NK-92 treated with Interleukin-12 subunit alpha and Interleukin-12 subunit beta, amount 100 ng/mL, for 24 hours (cell line): ENCODE data around the gene MDM4.
"Not testable (repeated sequence)": the region's sequence is repeated elsewhere in the genome, so short reads cannot be mapped to it uniquely, and the experiment has no call there.

Experiments
- DNase-seq: peaks from one replicate; lab custom pipeline; 2025; lab: John Stamatoyannopoulos, UW

Gene MDM4

DNA sequence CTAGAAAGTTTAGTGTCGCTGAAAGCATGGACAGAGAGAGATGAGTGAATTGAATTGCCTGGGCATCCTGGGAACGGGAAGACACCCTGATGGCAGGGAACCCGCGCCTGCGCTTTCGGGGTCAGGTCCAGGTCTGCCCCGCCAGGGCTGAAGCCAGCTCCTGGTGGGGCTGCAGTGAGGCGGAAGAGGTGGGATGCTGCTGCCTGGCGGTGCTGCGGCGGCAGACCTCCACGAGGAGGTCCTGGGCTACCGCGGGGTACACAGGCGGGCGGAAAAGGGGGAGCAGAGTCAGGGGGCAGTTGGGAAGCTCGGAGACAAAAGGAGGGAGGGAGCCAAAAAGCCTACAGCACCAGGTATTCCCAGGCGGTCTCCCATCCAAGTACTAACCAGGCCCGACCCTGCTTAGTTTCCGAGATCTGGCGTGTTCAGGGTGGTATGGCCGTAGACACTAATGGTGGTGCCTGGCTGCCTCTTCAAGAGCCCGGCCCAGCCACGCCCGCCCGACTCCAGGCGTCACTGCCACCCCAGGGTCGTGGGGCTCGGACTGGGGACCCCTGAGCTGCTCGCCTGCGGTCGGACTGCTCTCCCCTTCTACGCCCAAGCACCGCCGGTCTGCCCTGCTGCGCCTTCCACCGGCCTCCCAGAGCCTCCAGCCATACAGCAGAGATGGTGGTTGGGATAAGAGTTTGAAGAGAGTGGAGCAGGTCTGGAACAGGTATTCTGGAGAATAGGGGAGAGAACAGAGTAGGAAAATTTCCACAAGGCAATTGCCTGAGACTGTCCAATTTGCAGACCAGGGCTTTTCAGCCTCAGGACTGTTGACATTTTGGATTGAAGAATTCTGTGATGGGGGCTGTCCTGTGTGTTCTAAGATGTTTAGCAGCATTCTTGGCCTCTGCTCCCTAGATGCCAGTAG lies 46.1 kb downstream of the MDM4 start:
- no peak for DNase-seq

DNA sequence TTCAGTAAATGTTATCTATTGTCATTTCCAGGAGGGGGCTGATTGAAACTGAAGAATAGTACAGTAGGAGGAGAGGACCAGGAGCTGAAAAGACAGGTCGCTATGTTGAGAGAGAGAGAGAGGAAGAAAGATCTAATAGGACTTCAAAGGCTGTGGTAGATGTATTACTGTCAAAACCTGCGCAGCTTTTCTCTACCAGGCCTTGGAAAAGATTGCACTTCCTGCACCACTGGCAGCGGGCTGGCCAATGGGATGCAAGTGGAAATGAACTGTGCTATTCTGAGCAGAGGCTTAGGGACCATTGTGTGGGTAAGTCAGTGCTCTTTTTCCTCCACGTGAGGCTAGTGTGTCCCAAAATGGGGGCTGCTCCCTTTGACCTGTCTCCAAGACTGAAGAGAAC lies 47.1 kb downstream of the MDM4 start:
- no peak for DNase-seq

DNA sequence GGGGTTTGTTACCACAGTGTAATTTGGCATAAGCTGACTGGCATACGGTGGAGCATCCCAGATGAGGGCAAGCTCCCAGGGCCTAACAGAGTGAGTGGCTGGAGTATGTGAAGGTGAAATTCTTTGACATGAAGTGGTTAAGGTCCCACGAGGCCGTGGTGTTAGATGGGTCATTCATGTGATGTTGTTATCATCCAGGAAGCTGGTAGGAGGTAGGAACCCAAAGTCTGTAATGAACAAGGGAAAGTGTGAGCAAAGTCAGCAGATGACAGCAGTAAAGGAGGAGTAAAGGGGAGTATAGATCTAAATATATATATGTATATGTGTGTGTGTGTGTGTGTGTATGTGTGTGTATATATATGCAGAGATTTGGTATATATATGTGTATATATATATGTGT lies 47.6 kb downstream of the MDM4 start:
- no peak for DNase-seq

DNA sequence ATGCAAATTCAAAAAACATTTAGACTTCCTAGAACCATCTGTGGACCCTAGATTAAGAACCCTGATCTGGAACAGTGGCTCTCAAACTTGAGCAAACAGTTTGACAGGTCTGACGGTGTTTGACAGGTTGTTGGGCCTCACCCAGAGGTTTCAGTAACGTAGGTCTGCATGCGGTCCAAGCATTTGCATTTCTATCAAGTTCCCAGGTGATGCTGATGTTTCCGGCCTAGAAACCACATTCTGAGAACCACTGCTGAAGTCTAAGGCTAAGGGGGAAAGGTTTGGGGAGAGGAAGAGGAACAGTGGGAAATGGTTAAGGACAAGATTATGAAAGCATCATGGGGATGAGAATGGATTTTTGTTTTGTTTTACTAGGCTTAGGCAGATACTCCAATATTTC lies 48.6 kb downstream of the MDM4 start:
- no peak for DNase-seq

DNA sequence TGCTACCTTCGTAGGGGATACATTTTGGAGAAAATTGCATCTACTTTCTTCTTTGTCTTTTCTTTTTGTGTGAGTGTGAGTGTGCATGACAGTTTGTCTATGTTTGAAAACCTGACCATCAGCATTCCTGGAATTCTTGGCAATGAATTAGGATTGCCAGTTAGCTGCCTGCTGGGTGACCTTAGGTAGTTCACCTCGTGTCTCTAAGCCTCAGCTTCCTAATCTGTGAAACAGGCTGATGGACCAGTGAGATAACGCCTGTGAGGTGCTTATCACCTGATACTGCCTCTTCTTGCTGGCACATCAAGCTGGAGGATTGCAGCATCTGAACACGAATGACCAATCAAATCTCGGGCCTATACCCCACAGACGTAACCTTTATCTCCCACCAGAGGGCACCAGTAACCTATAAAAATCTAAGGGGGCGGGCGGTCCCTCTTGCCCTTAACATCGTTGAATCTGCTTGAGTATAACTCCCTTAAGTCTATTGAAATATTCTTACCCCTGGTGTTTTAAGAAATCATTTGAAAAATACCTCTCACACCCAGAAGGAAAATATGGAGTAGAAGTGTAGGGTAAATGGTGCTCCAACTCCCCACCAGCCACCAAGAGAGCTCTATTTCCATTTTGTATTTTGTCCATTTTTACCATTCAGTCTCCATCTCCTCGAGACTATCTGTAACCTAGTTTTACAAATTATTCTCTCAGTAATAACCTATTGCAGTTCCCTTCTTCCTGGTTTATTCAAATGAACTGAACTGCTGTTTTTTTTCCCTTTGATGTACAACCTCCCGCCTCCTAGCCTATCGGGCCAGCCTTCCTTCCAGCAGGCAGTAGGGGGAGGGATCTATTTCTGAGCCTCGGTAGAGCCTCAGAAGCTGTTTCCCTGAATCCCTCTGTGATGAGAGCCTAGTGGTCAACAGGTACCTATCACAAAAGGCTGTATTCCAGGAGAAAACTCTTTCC lies 49.7 kb downstream of the MDM4 start:
- peak; percentile 37 for DNase-seq

DNA sequence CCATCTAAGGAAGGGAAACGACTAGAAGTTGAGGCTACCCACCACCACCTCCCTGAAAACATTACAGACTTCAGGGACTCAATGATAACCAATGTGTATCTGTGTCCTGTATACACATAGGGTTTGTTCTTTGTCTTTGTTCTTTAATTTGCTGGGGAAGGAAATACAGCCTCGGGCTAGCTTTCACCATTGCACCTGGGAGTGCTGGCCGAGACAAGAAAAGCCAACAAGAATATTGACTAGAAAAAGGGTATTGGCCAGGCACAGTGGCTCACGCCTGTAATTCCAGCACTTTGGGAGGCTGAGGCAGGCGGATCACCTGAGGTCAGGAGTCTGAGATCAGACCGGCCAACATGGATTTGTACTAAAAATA lies 50.4 kb downstream of the MDM4 start:
- DNase-seq = no peak

DNA sequence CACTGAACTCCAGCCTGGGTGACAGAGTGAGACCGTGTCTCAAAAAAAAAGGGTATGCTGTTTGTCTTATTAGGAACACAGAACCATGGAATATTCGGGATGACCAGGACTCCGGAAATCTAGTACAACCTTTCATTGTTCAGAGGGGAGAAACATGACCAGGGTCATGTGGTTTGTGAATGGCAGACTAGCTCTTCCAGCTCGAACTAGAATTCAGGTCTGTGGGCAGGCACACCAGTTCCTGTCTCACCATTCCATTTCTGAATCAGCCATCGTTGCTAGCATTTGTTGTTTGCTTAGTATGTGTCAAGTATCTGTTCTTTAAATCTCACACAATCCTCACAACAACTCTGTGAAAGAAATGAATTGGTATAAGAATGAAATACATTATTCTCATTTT lies 50.9 kb downstream of the MDM4 start:
- DNase-seq = no peak

DNA sequence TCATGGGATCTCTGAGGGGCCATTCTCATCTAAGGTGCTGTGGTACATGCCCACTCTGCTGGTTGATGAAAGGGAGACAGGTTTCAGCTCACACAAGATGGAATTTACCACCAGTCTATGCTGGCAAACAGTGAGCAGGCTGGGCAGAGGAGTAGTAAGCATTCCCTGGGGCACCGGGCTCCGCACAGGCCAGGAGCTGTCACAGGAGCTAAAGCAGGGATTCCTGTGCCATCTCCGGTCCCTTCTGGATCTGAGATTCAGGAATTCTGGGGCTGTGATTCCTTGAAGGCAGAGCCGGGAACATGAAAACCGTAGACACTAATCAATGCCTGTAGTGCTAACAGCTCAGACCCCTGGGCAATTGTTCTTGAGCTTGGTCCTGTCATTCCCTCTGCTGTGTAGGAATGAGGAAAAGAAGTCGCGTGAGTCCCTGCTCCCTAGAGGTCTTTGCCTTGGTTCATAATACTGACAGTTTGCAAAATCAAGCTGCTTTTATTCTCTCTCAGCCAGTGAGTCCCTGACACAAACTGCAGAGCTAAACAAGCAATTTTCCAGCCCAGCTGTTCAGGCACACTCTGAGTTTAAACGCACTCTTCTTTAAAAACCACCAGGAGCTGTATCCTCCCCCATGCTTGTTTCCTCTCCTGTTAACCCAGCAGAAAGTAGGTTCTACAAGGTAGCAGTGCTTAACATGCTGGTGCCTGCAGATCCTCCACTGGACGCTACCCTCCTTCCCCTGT lies 52.5 kb downstream of the MDM4 start:
- no peak for DNase-seq

DNA sequence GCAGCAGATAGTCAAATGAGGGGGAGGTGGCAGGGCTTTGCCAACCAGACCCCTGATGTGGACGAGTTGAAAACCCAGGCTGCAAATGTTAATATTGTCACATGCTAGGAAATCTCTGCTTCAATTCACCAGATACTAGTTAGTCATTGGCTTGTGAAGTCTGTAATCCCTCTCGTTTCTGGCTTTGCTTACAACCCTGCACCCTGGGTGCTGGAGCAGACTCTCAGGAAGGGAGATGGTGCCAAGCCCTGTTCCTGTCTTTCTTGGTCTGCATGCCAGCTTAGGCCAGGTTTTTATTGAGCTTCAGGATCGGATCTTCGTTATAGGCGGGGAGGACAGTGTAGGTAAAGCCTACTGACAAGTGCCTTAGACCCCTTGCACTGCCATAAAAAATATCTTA lies 53.3 kb downstream of the MDM4 start:
- no peak for DNase-seq

DNA sequence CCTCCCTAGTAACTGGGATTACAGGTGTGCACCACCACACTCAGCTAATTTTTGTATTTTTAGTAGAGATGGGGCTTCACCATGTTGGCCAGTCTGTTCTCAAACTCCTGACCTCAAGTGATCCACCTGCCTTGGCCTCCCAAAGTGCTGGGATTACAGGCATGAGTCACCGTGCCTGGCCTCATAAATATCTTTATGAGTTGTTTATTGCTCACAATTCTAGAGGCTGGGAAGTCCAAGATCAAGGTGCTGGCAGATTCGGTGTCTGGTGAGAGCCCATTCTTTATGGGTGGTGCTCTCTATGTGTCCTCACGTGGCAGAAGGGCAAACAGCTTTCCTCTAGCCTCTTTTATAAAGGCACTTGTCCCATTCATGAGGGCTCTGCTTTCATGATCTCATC lies 53.8 kb downstream of the MDM4 start:
- not testable (repeated sequence) for DNase-seq

DNA sequence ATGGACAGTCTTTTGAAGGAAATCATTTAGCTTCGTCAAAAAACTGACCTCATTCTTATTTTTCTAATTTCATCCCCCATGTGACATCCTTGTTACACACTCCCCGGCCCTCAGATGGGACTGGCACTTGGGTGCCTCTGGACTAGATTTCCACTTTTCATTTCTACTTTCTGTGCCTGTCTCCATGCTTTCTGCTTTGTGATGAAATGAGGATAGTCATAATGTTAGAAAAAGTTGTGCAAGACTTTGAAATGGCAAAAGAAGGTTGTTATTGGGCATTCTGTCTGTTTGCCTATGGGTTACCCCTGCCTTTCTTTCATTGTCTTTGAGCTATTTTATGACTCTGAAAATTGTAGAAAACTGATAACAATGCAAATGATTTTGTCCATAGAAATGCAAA lies 54.9 kb downstream of the MDM4 start:
- DNase-seq = no peak

DNA sequence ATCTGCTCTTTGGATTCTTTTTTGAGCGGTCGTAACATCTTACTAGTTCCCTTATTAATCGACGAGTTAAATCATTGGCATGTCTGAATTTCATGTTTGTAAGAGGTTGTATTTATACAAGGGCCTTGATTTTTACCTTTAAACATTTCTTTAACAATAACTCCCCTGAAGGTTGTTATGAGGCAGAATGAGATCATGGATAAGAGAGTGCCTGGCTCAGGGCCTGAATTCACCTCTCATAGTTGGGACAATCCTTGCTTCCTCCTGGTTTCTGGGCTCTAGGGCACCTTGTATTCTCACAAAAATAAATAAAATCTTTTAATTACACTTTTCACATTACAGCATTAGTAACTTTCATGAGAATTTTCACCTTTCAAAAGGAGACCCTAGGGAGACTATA lies 55.4 kb downstream of the MDM4 start:
- DNase-seq = no peak

DNA sequence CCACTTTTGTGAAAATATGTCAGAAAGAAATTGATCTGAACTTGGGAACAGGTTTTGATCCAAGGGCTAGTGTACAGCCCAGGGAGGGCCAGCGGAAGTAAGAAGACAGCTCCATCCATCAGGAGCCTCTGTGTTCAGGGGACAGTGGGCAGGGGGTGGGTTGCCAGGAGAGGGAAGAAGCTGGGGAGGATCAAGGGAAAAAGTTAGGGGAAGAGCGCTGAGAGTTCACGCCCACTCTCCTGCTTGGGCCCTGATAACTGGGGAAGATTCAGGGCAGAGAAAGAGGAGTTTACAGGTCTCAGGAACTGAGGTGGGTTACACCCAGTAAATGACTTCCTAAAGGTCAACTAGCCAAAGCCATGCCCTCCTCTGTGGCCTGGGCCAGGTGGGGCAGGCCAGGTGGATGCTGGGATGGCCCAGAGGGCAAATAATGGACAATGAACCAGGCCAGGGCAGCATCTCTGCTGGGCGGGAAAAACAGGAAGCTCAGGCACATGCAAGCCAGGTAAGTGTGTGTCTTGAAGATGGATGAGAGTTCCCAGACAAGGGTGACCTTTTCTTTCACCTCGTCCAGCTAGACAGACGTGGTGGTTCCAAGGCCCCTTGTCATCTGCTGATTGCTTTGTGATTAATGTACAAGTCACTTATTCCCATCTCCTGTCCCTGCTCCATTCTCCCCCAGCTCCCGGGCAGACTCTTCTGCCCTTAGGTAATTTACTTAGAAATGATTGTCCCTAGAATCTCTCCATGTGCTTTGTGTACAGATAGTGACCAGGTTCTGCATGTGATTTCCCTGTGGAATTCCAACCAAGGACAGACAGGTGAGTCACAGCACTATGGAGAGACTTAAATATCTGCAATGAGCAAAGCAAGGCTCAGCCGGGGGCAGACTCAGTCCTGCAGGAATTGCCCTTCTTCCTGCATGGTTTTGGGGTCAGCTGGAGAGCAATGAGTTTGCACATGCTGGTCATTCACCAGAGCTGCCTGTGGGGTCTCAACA lies 57.0 kb downstream of the MDM4 start:
- DNase-seq = no peak

DNA sequence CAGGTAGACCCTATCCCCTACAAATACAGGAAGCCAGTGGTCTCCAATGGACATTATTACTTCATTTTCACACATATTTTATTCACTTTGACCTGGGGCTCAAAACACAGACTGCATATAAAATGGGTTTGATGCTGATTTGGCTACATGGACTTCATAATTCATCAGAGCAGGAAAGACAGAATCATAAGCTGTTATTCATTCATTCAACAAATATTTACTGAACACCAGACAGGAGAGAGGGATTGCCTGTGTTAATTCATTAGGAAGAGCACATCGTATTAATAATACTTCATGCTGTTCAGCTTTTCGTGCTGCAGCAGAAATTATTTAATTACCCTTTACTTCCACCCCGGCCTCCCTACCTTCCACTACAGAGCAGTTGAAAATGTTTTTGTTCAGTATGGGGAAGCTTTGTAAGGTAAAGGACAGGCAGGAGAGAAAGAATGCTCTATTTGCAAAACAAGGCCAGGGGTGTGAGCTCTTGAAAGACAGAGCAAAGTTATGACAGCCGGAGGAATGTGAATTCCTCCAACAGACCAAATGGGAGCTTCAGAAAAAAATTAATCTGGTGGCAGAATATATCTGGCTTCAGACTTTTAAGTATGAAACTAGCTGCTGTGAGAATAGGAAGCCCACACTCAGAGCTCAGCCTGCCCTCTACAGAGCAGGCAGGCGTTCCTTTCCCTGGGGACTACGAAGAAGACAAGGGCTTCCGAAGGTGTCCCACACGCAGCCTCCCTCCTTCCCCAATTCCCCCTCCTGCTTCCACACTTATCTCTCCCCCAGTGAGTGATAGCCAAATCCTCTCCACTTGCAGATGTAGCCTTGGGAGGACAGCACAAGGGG lies 58.0 kb downstream of the MDM4 start:
- no peak for DNase-seq

DNA sequence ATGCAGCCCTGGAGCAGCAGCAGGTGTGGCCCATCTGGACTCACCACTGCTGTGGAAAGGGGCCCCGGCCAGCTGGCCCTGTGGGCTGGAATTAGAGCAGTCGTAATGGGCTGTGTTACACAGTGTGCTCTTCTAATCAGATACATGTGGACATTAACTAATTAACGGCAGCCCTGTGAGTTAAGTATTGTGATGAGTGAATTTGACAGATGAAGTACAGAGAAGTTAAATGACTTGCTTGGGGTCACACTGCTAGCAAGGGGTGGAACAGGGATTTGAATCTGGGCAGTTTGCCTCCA lies 58.6 kb downstream of the MDM4 start:
- no peak for DNase-seq

DNA sequence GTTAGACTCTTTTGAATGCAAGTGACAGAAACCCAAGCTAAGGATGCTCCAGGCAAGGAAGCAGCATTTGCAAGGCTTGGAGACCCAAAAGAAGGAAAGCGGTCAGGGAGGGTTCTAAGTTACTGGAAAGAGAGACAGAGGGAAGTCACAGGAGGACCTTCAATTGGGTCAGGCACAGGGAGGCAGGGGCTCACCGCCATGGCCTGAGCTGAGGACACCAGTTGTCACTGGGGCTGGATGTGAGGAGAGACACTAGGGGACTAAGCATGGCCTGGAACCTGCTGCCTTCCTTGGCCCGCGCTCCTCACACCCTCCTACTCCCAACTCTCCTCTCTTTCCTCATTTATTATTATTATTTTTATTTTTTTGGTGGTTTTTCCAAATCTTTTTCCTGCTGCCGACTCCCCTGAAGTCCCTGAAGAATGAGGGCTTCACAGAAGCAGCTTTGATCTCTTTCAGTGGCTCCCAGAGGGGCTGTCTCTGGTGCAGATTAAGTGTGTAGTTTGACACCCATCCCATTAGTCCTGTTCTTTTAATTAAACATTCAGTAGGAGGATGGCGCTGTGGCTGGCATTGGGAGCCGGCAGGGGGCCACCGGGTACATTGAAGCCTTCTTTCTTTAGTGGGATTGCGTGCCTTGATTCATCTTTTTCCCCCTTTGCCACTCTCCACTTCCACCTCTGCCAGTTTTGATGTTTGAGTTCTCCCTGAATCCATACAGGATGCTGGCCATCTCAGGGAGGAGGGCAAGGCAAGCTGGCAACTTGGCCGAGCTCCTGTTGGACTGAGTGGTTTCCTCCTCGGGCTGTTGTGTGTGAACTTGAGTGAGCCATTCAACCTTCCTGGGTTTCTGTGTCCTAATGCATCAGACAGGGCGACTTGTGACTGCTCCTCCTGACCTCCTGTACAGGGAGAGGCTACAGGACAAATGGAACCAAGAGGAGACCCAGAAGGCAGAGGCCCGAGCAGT lies 59.3 kb downstream of the MDM4 start:
- DNase-seq = no peak

DNA sequence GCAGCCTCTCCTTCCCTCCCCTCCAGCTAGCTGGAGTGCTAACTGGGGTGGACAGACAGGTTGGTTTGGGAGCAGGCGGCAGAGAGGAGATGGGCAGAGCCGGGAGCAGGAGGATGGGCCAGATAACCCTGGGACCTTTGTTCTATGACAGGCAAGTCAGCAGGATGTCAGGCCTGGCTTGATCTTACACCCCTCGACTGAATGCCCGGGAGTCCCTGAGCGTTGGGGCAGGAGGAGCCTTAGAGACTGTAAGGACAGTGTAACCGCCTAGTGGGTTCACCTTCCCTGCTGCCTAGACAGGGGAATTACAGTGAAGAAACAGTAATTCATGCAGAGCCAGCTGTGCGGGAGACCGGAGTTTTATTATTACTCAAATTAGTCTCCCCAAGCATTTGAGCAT lies 60.2 kb downstream of the MDM4 start:
- DNase-seq = no peak

DNA sequence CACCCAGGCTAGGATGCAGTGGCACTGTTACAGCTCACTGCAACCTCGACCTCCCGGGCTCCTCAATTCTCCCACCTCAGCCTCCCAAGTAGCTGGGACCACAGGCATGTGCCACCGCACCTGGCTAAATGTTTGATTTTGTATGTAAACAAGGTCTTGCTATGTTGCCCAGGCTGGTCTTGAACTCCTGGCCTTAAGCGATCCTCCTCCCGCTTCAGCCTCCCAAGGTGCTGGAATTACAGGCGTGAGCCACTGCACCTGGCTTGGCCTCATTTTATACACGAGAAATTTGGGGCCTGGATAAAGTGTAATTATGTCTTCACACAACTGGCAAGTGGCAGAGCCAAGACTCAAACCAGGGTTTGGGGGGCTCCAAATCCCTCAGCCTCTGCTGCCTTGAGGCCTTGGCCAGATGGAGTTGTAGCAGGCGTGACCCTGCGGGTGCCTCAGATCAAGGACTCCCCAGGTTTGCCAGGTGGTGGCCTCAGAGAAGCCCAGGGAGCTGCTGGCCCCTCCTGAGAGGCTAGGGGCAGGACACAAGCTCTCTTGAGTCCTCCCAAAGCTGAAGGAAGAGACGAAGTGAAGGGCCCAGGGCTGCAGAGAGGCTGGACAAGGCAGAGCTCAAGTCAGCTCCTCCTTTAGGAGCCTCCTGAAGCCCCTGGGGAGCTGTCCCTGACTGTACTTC lies 61.7 kb downstream of the MDM4 start:
- no peak for DNase-seq
